Activated B cell treated with CpG ODN at 0.5 μM for 24 hours (primary cell): ENCODE results near the gene EFCC1. TPM values are rescaled to one million over a fixed set of nuclear protein-coding genes. Genes with fewer than 3 reads are reported as not detected.

Experiments
- ATAC-seq: fragments of 200-7000 bp; cut with Tn5 transposase; one replicate; pipeline ENCODE4 v1.10.0; 2021; ENCODE audit warnings: low read depth, mild to moderate bottlenecking, moderate library complexity
- CTCF ChIA-PET: fragments of 350-600 bp; sonication (Branson Sonifier 250); formaldehyde crosslinking; loops from one replicate; lab custom pipeline; 2021; ENCODE audit warnings: antibody characterized with exemption; lab: Charles Lee
- POLR2A ChIA-PET: fragments of 350-600 bp; sonication (Branson Sonifier 250); formaldehyde crosslinking; loops from one replicate; lab custom pipeline; 2021; ENCODE audit warnings: antibody characterized with exemption; lab: Charles Lee
- DNase-seq: peaks from one replicate; pipeline ENCODE4 v3.0.0; 2022
- H3K27ac Mint-ChIP-seq: one replicate; pipeline ENCODE4 v1.8.0; 2020; ENCODE audit warnings: mixed read lengths
- H3K27me3 Mint-ChIP-seq: one replicate; pipeline ENCODE4 v1.8.0; 2021; ENCODE audit warnings: mixed read lengths
- H3K36me3 Mint-ChIP-seq: one replicate; pipeline ENCODE4 v1.8.0; 2021; ENCODE audit warnings: low read depth, mixed read lengths
- H3K4me1 Mint-ChIP-seq: one replicate; pipeline ENCODE4 v1.8.0; 2021; ENCODE audit warnings: mixed read lengths
- H3K4me3 Mint-ChIP-seq: one replicate; pipeline ENCODE4 v1.8.0; 2020; ENCODE audit warnings: mild to moderate bottlenecking, mixed read lengths
- H3K9me3 Mint-ChIP-seq: one replicate; pipeline ENCODE4 v1.8.0; 2020; ENCODE audit warnings: mixed read lengths
- CTCF ChIP-seq: fragments of 200-600 bp; IDR thresholded peaks from one replicate; pipeline ENCODE4 v1.8.0; 2022; ENCODE audit warnings: antibody characterized with exemption, mild to moderate bottlenecking
- intact Hi-C: fragments of 100-400 bp; cut with micrococcal nuclease; formaldehyde crosslinking; loops from one replicate; pipeline ENCODE4 v1.15.1; 2024
- total RNA-seq: library from RNA; stranded (reverse); gene quantifications from 2 replicates; pipeline ENCODE4 v1.2.3, GENCODE V29; 2022

EFCC1 gene
- not detected in 2 replicates for total RNA-seq

GRCh38 chr3:129001101-129001805 lies at the start of gene EFCC1:
Gene EFCC1 (plus strand): TSS chr3:129001304. CDS start chr3:129001629, 325 bp downstream.
- ChIA-PET CTCF (interaction anchor here (1.2 kb wide), 1 partner anchor 15 kb away, joined by 3 read pairs; no protein-coding TSS in a partner anchor), POLR2A (no interaction called here)
- no peak within 1 kb of the TSS for H3K27ac Mint-ChIP-seq
- H3K4me3 Mint-ChIP-seq, result peak within 1 kb of the TSS; percentile 28
- ATAC-seq (no peak), DNase-seq (no peak)
- H3K9me3 Mint-ChIP-seq, result no peaks in the 10 kb centered on the region
- no peak for TF ChIP-seq CTCF
- intact Hi-C loops, result no loop called here
- peaks cover 54% of the 10 kb centered on the region for H3K27me3 Mint-ChIP-seq
- no peaks in the 10 kb centered on the region for H3K36me3 Mint-ChIP-seq
- peaks cover 23% of the 10 kb centered on the region for H3K4me1 Mint-ChIP-seq

- intact Hi-C loops, result no loop called here
- Mint-ChIP-seq H3K27me3 (peaks cover 2% of the 10 kb centered on the region), H3K4me3 (no peak overlapping the region), H3K36me3 (no peaks in the 10 kb centered on the region), H3K27ac (no peak overlapping the region), H3K9me3 (peaks cover 8% of the 10 kb centered on the region), H3K4me1 (no peaks in the 10 kb centered on the region)
- ATAC-seq (no peak), DNase-seq (no peak)
- ChIA-PET POLR2A (no interaction called here), CTCF (no interaction called here)
- TF ChIP-seq CTCF, result no peak
Measured at GRCh38 chr3:128956440-128956839, 44.7 kb upstream of the EFCC1 start.

- Mint-ChIP-seq H3K27ac (no peak overlapping the region), H3K27me3 (no peaks in the 10 kb centered on the region), H3K4me3 (no peak overlapping the region), H3K36me3 (no peaks in the 10 kb centered on the region), H3K4me1 (peaks cover 3% of the 10 kb centered on the region), H3K9me3 (no peaks in the 10 kb centered on the region)
- no peak for TF ChIP-seq CTCF
- POLR2A ChIA-PET, result interaction anchor here (0.7 kb wide), 1 partner anchor 52 kb away, joined by 3 read pairs; no protein-coding TSS in a partner anchor
- DNase-seq, result no peak
- CTCF ChIA-PET, result no interaction called here
- no peak for ATAC-seq
- intact Hi-C loops, result no loop called here
Measured at GRCh38 chr3:128965280-128965679, 35.8 kb upstream of the EFCC1 start.

GRCh38 chr3:128965818-128966217 lies 35.3 kb upstream of the EFCC1 start:
- TF ChIP-seq CTCF, result no peak
- H3K9me3 Mint-ChIP-seq, result no peaks in the 10 kb centered on the region
- ChIA-PET CTCF (no interaction called here), POLR2A (interaction anchor here (0.7 kb wide), 1 partner anchor 51 kb away, joined by 3 read pairs; no protein-coding TSS in a partner anchor)
- H3K4me1 Mint-ChIP-seq, result peaks cover 3% of the 10 kb centered on the region
- DNase-seq, result no peak
- no peaks in the 10 kb centered on the region for H3K27me3 Mint-ChIP-seq
- H3K27ac Mint-ChIP-seq, result no peak overlapping the region
- no peak overlapping the region for H3K4me3 Mint-ChIP-seq
- H3K36me3 Mint-ChIP-seq, result no peaks in the 10 kb centered on the region
- intact Hi-C loops, result no loop called here
- no peak for ATAC-seq

- no peaks in the 10 kb centered on the region for H3K27me3 Mint-ChIP-seq
Measured at GRCh38 chr3:128967748-128968355, 33.3 kb upstream of the EFCC1 start.

More at GRCh38 chr3:128967748-128968355, 33.3 kb upstream of the EFCC1 start:
- Mint-ChIP-seq H3K36me3 (no peaks in the 10 kb centered on the region), H3K27ac (no peak overlapping the region), H3K9me3 (no peaks in the 10 kb centered on the region), H3K4me3 (no peak overlapping the region), H3K4me1 (peaks cover 3% of the 10 kb centered on the region)
- DNase-seq (no peak), ATAC-seq (no peak)
- no peak for TF ChIP-seq CTCF
- intact Hi-C loops, result no loop called here
- ChIA-PET POLR2A (no interaction called here), CTCF (interaction anchor here (0.6 to 5.7 kb wide), 3 partner anchors 48 to 388 kb away, joined by 3 to 63 read pairs (median 56); no protein-coding TSS in a partner anchor)
